Measurements from ENCODE around the gene PAPPA2. TPM values are rescaled to one million over a fixed set of nuclear protein-coding genes. Genes with fewer than 3 reads are reported as not detected.
A peak's percentile ranks its signal among the peaks of the same experiment; 100 is the strongest.
"Not testable (repeated sequence)": the region's sequence is repeated elsewhere in the genome, so short reads cannot be mapped to it uniquely, and the experiment has no call there.

PAPPA2 gene
- total RNA-seq, 1 donor from 2014 or later: 1.3 TPM

GRCh38 chr1:176551146-176551545, 88.2 kb downstream of the PAPPA2 start:
- DNase-seq (ENCODE audit: low read depth): no peak

DNA sequence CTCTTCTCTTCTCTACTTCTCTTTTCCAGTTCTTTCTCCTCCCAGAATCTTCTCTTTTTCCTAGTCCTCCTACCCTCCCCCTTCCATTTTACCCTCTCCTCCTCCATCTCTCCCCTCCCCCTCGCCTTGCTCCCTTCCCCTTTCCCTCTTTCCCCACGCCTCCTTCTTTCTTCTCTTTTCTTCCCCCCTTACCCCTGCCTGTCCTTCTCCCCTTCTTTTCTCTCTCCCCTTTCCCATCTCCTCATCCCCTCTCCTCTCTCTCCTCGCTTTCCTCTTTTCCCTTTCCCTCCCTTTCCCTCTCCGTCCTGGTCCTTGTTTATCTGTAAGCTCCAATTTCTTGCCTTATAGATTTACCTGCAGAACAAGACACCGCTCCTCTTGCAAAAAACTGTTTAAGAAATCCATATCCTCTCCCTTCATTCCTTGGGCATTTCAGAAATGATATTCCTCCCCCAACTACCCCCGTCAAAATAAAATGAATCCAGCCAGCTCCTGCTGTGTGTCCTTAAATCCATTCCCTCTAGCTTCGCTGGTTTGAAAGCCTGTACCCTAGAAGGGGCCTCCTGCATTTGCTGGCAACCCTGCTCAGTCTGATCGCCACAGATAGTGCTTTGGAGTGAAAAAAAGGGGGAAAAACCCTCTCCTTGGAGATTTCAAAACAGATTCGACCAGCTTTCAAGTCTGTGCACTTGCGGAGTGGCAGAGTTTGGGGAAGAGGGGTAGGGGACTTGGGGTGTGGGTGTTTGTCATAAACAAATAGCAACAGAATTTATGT, 89.4 kb downstream of the PAPPA2 start:
- DNase-seq (ENCODE audit: low read depth): no peak

GRCh38 chr1:176552999-176553398, 90.0 kb downstream of the PAPPA2 start:
- no peak for DNase-seq (ENCODE audit: low read depth)

DNA sequence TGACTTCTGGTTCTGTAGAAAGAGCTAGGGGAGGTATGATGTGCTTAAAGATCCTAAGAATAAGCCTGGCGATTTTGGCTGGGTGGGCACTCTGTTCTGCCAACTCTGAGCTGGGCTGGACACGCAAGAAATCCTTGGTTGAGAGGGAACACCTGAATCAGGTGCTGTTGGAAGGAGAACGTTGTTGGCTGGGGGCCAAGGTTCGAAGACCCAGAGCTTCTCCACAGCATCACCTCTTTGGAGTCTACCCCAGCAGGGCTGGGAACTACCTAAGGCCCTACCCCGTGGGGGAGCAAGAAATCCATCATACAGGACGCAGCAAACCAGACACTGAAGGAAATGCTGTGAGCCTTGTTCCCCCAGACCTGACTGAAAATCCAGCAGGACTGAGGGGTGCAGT, 93.3 kb downstream of the PAPPA2 start:
- DNase-seq (ENCODE audit: low read depth): no peak

GRCh38 chr1:176557543-176558258, 94.7 kb downstream of the PAPPA2 start:
- no peak for DNase-seq (ENCODE audit: low read depth)

DNA sequence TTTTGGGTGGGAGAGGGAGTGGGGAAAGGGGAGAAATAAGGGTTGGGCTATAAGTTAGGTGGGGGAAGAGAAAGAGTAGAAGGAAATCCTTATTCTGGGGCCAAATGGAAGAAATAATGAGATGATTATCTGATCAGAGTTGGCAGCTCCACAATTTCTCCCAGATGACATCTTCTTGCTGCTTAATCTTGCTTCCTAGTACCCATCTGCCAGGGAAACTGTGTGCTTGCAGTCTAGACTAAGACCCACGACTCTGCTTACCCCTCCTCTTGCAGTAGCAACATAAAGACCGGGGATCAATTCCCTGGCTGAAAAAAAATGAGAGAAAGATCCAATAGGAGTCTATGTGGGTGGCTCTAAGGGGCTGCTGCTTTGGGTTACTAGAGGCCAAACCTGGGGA, 95.6 kb downstream of the PAPPA2 start:
- no peak for DNase-seq (ENCODE audit: low read depth)

DNA sequence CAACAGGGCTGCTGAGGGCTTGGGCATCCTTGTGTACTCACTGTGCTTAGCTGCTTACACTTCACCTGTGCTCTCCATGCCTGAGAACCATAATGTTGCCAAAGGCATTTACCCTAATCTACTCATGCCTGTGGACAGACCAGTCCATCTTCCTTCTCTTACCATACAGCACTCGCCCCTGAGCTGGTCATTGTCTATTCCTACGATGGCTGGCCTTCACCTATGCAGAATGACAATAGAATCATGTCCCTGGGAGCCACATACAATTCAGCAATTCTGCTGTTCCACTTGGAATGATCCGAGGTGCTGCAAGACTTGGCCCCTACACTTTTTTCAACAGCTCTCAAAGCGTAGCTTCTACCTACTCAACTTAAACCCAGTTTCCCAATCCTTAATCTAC, 96.5 kb downstream of the PAPPA2 start:
- DNase-seq (ENCODE audit: low read depth): no peak

GRCh38 chr1:176559878-176560277, 96.9 kb downstream of the PAPPA2 start:
- DNase-seq (ENCODE audit: low read depth): peak; percentile 61

- no peak for DNase-seq (ENCODE audit: low read depth)
Observed at GRCh38 chr1:176560681-176561080, 97.7 kb downstream of the PAPPA2 start.

DNA sequence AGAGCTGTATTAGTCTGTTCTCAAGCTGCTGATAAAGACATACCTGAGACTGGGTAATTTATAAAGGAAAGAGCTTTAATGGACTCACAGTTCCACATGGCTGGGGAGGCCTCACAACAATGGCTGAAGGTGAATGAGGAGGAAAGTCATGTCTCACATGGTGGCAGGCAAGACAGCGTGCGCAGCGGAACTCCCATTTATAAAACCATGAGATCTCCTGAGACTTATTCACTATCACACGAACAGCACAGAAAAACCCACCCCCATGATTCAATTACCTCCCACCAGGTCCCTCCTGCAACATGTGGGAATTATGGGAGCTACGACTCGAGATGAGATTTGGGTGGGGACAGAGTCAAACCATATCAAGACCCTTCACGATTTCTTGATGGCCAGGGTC, 98.8 kb downstream of the PAPPA2 start:
- DNase-seq (ENCODE audit: low read depth): not testable (repeated sequence)

DNA sequence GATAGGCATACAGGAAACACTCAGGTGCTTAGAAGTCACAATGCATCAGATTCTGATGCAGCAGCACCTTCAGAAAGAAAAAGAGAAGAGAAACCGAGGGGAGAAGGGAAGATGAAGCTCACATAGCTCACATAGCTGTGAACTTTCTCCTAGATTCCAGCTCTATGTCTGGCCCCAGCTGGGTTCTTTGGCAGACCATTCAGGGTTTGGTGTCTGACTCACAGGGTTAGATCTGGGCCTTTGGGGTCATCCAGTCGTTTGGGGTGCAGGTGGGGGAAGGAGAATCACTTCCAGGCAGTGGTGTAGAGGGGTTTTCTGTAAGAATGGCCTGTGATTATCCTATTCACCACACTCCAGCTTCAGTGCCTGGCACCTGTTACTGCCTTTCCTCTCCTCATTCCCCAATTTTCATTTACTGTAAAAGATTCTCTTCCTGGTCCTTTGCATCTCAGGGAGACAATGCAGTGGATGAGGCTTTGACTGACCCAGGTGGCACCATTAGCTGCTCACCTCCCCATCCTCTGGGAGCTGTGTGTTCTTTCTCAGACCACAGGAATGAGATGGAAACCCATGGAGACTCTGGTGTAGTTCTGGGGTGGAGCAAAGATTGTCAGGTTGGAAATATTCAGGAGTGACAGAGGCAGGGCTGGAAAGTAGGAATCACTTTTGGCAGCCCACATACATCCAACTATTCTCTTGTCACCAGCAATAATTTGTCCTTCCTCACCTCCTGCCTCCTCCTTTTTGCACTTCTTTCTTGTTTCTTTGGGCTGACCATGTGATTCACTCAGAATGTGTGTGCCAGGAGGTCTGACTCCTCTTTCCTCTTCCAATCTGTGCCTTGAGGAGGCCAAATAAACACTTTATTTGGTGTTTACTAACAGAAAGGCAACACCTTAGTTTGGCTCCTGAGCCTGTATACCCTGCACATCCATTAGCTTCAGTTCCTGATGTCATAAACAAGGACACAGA, 103.3 kb downstream of the PAPPA2 start:
- DNase-seq (ENCODE audit: low read depth): peak; percentile 58

- peak; percentile 94 for DNase-seq (ENCODE audit: low read depth)
Observed at GRCh38 chr1:176567190-176567794, 104.3 kb downstream of the PAPPA2 start.

- no peak for DNase-seq (ENCODE audit: low read depth)
Observed at GRCh38 chr1:176568185-176568584, 105.2 kb downstream of the PAPPA2 start.

DNA sequence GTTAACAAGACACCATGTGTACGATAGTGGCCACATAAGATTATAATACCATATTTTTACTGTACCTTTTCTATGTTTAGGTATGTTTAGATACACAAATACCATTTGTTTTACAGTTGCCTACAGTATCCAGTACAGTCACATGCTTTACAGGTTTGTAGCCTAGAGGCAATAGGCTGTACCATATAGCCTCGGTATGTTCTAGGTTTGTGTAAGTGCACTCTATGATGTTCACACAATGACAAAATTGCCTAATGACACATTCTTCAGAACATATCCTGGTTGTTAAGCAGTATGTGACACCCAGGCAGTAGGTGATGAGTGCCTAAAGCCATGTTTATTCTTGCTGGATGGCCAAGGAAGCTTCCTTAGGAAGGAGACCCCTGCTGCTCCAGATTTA, 111.8 kb downstream of the PAPPA2 start:
- no peak for DNase-seq (ENCODE audit: low read depth)

- peak; percentile 15 for DNase-seq (ENCODE audit: low read depth)
Observed at GRCh38 chr1:176575991-176576390, 113.0 kb downstream of the PAPPA2 start.

GRCh38 chr1:176576670-176577069, 113.7 kb downstream of the PAPPA2 start:
- no peak for DNase-seq (ENCODE audit: low read depth)

- DNase-seq (ENCODE audit: low read depth): peak; percentile 9
Observed at GRCh38 chr1:176577646-176578197, 114.7 kb downstream of the PAPPA2 start.

- DNase-seq (ENCODE audit: low read depth): no peak
Observed at GRCh38 chr1:176579087-176579486, 116.1 kb downstream of the PAPPA2 start.

- DNase-seq (ENCODE audit: low read depth): no peak
Observed at GRCh38 chr1:176595217-176595616, 132.2 kb downstream of the PAPPA2 start.

- no peak for DNase-seq (ENCODE audit: low read depth)
Observed at GRCh38 chr1:176601348-176601747, 138.4 kb downstream of the PAPPA2 start.

DNA sequence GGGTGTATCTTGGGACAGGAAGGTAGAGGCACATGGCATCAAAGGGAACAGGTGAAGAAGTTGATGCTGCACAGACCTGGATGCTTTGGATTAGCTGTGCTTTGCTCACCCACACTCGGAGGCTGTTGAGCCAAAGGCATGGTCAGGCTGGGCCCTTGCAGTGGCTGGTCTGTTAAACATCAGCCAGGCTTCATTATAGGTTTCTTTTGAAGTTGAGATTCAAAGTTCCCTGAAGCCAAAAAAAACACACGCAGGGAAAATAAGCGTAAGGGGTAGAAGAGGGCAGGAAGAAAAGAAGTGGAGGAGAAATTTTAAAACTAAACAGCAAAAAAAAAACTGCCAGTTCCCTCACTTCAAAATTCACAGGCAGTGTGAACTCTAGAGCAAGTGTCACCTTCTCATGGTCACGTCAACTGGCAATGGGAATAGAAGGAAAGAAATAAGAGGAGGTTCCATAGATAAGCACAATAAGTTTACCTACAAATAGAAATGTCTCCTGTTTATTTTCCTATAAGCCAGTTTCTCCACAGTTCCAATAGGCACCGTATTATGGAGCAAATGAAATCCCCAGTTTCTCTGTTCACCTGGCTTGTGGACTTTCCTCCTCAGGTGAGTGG, 139.5 kb downstream of the PAPPA2 start:
- DNase-seq (ENCODE audit: low read depth): peak; percentile 76
